ENCODE results near the gene GALNT2. TPM values are rescaled to one million over a fixed set of nuclear protein-coding genes. Genes with fewer than 3 reads are reported as not detected.

GALNT2 gene
- total and polyA plus RNA-seq, 2 of the 13 experiments (the other 11 are each of a cell fraction or from before 2014, with no cell fraction given), result 39.3 to 39.6 TPM

DNA sequence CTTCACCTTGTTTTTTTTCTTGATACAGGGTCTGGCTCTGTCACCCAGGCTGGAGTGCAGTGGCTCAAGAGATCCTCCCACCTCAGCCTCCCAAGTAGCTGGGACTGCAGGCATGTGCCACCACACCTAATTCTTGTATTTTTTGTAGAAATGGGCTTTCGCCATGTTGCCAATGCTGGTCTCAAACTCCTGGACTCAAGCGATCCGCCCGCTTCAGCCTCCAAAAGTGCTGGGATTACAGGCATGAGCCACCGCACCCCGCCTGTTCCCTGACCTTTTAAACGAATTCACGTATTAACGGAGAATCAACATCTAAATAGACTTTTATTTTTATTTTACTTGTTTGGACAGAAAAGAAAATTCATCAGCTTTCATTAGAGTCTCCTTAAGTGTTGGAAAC is 254.3 kb downstream of the GALNT2 start:
- TF ChIP-seq GTF2F1 (IDR thresholded peaks at IDR 0.05; ENCODE audit: low read length), result no peak
- no peak for TF ChIP-seq ZNF430 (CRISPR knock-in tag; IDR thresholded peaks at IDR 0.05)
- no peak for TF ChIP-seq HDAC1 (CRISPR knock-in tag; IDR thresholded peaks at IDR 0.05)
- TF ChIP-seq ATF7-NPFF (CRISPR knock-in tag; IDR thresholded peaks at IDR 0.05; ENCODE audit: low read depth), result no peak
- TF ChIP-seq EP300 (IDR thresholded peaks at IDR 0.05; ENCODE audit: low read depth in 2 of 2, low read length in 2 of 2), result no peak
- no peak for TF ChIP-seq EP300 (CRISPR knock-in tag; IDR thresholded peaks at IDR 0.05; ENCODE audit: borderline replicate concordance)
- TF ChIP-seq ZNF20 (CRISPR knock-in tag; IDR thresholded peaks at IDR 0.05), result no peak
- no peak for TF ChIP-seq HNF4A (CRISPR knock-in tag; IDR thresholded peaks at IDR 0.05)
- no peak for TF ChIP-seq ZNF331 (CRISPR knock-in tag; IDR thresholded peaks at IDR 0.05)
- TF ChIP-seq SNRNP70 (IDR thresholded peaks at IDR 0.05; ENCODE audit: low read depth, low read length), result no peak
- no peak for TF ChIP-seq SRSF1 (optimal IDR thresholded peaks at IDR 0.05; ENCODE audit: low read depth, low read length)
- TF ChIP-seq ZNF674 (CRISPR knock-in tag; IDR thresholded peaks at IDR 0.05; ENCODE audit: low read depth), result no peak
- TF ChIP-seq, protein P1, sequence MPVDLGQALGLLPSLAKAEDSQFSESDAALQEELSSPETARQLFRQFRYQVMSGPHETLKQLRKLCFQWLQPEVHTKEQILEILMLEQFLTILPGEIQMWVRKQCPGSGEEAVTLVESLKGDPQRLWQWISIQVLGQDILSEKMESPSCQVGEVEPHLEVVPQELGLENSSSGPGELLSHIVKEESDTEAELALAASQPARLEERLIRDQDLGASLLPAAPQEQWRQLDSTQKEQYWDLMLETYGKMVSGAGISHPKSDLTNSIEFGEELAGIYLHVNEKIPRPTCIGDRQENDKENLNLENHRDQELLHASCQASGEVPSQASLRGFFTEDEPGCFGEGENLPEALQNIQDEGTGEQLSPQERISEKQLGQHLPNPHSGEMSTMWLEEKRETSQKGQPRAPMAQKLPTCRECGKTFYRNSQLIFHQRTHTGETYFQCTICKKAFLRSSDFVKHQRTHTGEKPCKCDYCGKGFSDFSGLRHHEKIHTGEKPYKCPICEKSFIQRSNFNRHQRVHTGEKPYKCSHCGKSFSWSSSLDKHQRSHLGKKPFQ (CRISPR knock-in tag; IDR thresholded peaks at IDR 0.05; ENCODE audit: insufficient replicate concordance), result no peak
- TF ChIP-seq, protein P2, sequence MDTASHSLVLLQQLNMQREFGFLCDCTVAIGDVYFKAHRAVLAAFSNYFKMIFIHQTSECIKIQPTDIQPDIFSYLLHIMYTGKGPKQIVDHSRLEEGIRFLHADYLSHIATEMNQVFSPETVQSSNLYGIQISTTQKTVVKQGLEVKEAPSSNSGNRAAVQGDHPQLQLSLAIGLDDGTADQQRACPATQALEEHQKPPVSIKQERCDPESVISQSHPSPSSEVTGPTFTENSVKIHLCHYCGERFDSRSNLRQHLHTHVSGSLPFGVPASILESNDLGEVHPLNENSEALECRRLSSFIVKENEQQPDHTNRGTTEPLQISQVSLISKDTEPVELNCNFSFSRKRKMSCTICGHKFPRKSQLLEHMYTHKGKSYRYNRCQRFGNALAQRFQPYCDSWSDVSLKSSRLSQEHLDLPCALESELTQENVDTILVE (CRISPR knock-in tag; IDR thresholded peaks at IDR 0.05), result no peak
- no peak for TF ChIP-seq ZNF567 (CRISPR knock-in tag; IDR thresholded peaks at IDR 0.05; ENCODE audit: borderline replicate concordance)
- H3K27ac ChIP-seq (ENCODE audit: extremely low read length, insufficient read depth, low read length), result no peak overlapping the region
- DNase-seq (ENCODE audit: low spot score) (no peak), FAIRE-seq (no peak), ATAC-seq (no peak)
- no peak overlapping the region for H2AFZ ChIP-seq (ENCODE audit: low read length)
- WGBS (ENCODE audit: low lambda C conversion rate), result 93% methylated on average over 9 of the region's 9 CpGs
- ChIA-PET POLR2A (no interaction called here), CTCF (ENCODE audit: low intra/inter-chr PET ratio, low total read pairs) (no interaction called here)
- peaks cover 2 to 11% of the 10 kb centered on the region in 2 experiments; a peak in 3 of 5 replicates for H3K27me3 ChIP-seq (ENCODE audit: control insufficient read depth in 1 of 2, insufficient read depth in 2 of 2, low read length in 2 of 2)
- no peaks in the 10 kb centered on the region for H3K36me3 ChIP-seq (replicated peaks in 1 of 2; ENCODE audit: control insufficient read depth in 1 of 2, insufficient read depth in 2 of 2, low read length in 2 of 2)
- no peaks in the 10 kb centered on the region for H4K20me1 ChIP-seq (ENCODE audit: insufficient read depth, low read length)
- no peaks in the 10 kb centered on the region for H3K9me3 ChIP-seq (ENCODE audit: low read length)
- H3K4me1 ChIP-seq (ENCODE audit: insufficient read depth, low read length), result peaks cover under 1% of the 10 kb centered on the region; the same call in 1 of the 2 replicates
- no TSS peak for BruUV-seq (replicated peaks)
- no peak overlapping the region for H3K4me3 ChIP-seq (replicated peaks in 1 of 3; ENCODE audit: insufficient read depth in 1 of 3, low read depth in 2 of 3, low read length in 3 of 3)
- no peaks in the 10 kb centered on the region for H3K79me2 ChIP-seq (ENCODE audit: insufficient read depth, low read length)
- in situ Hi-C loops (cut with HindIII; ENCODE audit: extremely low pct_ligation_motif_present, low pct_unique_long_range_greater_than_20kb) (no loop called here), intact Hi-C loops (cut with micrococcal nuclease; ENCODE audit: unreplicated experiment) (no loop called here)
- no peak overlapping the region for H3K4me2 ChIP-seq (ENCODE audit: low read depth, low read length)
- no peak overlapping the region for H3K9ac ChIP-seq (ENCODE audit: insufficient read depth, low read depth, low read length)

All from HepG2 (cell line).